ENCODE results near the gene FTH1. TPM values are rescaled to one million over a fixed set of nuclear protein-coding genes. Genes with fewer than 3 reads are reported as not detected.
A peak's percentile ranks its signal among the peaks of the same experiment; 100 is the strongest.

The FTH1 gene
- total and polyA plus RNA-seq, 2 of the 13 experiments (the other 11 are each of a cell fraction or from before 2014, with no cell fraction given) = 607 to 760 TPM

DNA sequence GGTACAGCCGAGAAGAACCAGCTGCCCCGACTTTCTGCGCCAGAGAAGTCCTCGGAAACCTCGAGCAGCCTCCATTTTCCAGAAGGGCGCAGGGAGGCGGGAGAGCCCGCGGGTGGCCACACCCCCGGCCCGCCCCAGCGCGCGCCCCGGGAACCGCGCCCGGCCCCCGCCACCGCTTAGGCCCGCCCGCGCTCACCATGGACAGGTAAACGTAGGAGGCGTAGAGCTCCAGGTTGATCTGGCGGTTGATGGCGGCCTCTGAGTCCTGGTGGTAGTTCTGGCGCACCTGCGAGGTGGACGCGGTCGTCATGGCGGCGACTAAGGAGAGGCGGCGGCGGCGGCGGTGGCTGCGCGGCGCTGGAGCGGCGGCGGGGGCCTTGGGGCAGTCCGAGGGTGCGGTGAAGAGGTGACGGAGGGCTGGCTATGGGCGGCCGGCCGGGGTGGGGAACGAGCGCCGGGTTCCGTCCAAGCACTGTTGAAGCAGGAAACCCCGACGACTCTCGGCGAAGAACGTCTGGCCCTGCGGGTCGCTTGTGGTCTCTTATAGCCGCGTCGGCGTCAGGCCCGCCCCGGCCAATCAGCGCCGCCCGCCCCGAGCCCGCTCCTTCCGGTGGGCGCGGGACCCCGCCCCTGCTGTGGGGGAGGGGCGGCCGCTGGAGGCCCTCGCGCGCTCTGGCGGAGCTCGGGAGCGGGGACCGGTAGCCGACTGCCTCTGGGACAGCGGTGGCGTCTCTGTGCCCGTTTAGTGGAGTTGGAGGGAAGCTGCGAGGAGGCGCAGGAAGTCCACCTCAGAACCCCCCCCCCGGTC, at the start of gene FTH1 (continued):
- TF ChIP-seq AKNA (CRISPR knock-in tag; IDR thresholded peaks at IDR 0.05; ENCODE audit: borderline replicate concordance) (no peak), GLI4 (CRISPR knock-in tag; IDR thresholded peaks at IDR 0.05; ENCODE audit: borderline replicate concordance) (peak; percentile 21; the same call in 1 of the 2 replicates), SRSF1 (optimal IDR thresholded peaks at IDR 0.05; ENCODE audit: low read depth, low read length) (peak; percentile 23), ZNF263 (CRISPR knock-in tag; IDR thresholded peaks at IDR 0.05) (no peak), ZNF205 (CRISPR knock-in tag; IDR thresholded peaks at IDR 0.05) (0 out of 2 replicates have a peak, but pooled peaks have one; percentile 26), ZKSCAN5 (CRISPR knock-in tag; IDR thresholded peaks at IDR 0.05) (no peak), ZNF138 (CRISPR knock-in tag; IDR thresholded peaks at IDR 0.05; ENCODE audit: low read depth) (0 out of 2 replicates have a peak, but pooled peaks have one; percentile 74), ZNF777 (CRISPR knock-in tag; IDR thresholded peaks at IDR 0.05) (peak; percentile 83), NAIF1 (CRISPR knock-in tag; IDR thresholded peaks at IDR 0.05; ENCODE audit: borderline replicate concordance) (peak; percentile 50; the same call in 1 of the 2 replicates), NFRKB (IDR thresholded peaks at IDR 0.05) (no peak), ZNF883 (CRISPR knock-in tag; IDR thresholded peaks at IDR 0.05; ENCODE audit: not compliant biosample characterization) (no peak), ZNF496 (CRISPR knock-in tag; IDR thresholded peaks at IDR 0.05; ENCODE audit: insufficient replicate concordance) (no peak), NCOA2 (CRISPR knock-in tag; IDR thresholded peaks at IDR 0.05) (peak; percentile 46; the same call in 1 of the 2 replicates), GTF2F1 (IDR thresholded peaks at IDR 0.05; ENCODE audit: low read length) (no peak), ATF7 (IDR thresholded peaks at IDR 0.05) (no peak), ATF7 (CRISPR knock-in tag; IDR thresholded peaks at IDR 0.05) (no peak), KAT8 (CRISPR knock-in tag; IDR thresholded peaks at IDR 0.05) (no peak), HNRNPLL (IDR thresholded peaks at IDR 0.05; ENCODE audit: low read depth, low read length, poor library complexity, severe bottlenecking) (peak; percentile 55), ZNF224 (CRISPR knock-in tag; IDR thresholded peaks at IDR 0.05) (no peak; the same call in 1 of the 2 replicates), MXD4 (CRISPR knock-in tag; IDR thresholded peaks at IDR 0.05) (peak; percentile 47; the same call in 1 of the 2 replicates), ZNF180 (CRISPR knock-in tag; IDR thresholded peaks at IDR 0.05; ENCODE audit: borderline replicate concordance, low read depth) (no peak), HOXA7 (CRISPR knock-in tag; IDR thresholded peaks at IDR 0.05) (0 out of 2 replicates have a peak, but pooled peaks have one; percentile 29), MZF1 (CRISPR knock-in tag; IDR thresholded peaks at IDR 0.05; ENCODE audit: borderline replicate concordance) (no peak), KDM1A (CRISPR knock-in tag; IDR thresholded peaks at IDR 0.05) (no peak), ZNF143 (CRISPR knock-in tag; IDR thresholded peaks at IDR 0.05) (no peak), RORA (CRISPR knock-in tag; IDR thresholded peaks at IDR 0.05) (no peak)
- TF ChIP-seq, protein P1, sequence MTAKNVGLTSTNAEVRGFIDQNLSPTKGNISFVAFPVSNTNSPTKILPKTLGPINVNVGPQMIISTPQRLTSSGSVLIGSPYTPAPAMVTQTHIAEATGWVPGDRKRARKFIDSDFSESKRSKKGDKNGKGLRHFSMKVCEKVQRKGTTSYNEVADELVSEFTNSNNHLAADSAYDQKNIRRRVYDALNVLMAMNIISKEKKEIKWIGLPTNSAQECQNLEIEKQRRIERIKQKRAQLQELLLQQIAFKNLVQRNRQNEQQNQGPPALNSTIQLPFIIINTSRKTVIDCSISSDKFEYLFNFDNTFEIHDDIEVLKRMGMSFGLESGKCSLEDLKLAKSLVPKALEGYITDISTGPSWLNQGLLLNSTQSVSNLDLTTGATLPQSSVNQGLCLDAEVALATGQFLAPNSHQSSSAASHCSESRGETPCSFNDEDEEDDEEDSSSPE (CRISPR knock-in tag; IDR thresholded peaks at IDR 0.05) = peak; percentile 75

All from HepG2 (cell line).